ENCODE data around the gene TRAFD1. TPM values are rescaled to one million over a fixed set of nuclear protein-coding genes. Genes with fewer than 3 reads are reported as not detected.

TRAFD1 gene
- total and polyA plus RNA-seq, 3 donors from 2014 or later: 46.6 to 77.3 (median 53.6) TPM

- H3K27me3 ChIP-seq: no peaks in the 10 kb centered on the region
- DNase-seq: no peak
- intact Hi-C loops (cut with DNase I; ENCODE audit: low total_unique reads): no loop called here
- peaks cover 4% of the 10 kb centered on the region for H3K4me1 ChIP-seq
- no peak overlapping the region for H3K27ac ChIP-seq
- TF ChIP-seq CTCF (IDR thresholded peaks at IDR 0.05): no peak
- no peak for TF ChIP-seq POLR2A (IDR thresholded peaks at IDR 0.05)
- no peaks in the 10 kb centered on the region for H3K9me3 ChIP-seq
- H3K36me3 ChIP-seq (ENCODE audit: low read depth, missing control alignments): no peaks in the 10 kb centered on the region
- H3K4me3 ChIP-seq: no peak overlapping the region
- 88 to 91% methylated on average over 8 to 9 of the region's 9 CpGs for whole genome bisulfite sequencing, 2 donors
These were observed 62.9 kb downstream of the TRAFD1 start for GRCh38 chr12:112188130-112188830.

GRCh38 chr12:112190231-112191025 is 65.1 kb downstream of the TRAFD1 start:
- no peak for DNase-seq
- H3K27ac ChIP-seq: no peak overlapping the region
- no peaks in the 10 kb centered on the region for H3K36me3 ChIP-seq (ENCODE audit: low read depth, missing control alignments)
- no peak for TF ChIP-seq POLR2A (IDR thresholded peaks at IDR 0.05)
- TF ChIP-seq CTCF (IDR thresholded peaks at IDR 0.05): no peak
- H3K9me3 ChIP-seq: no peaks in the 10 kb centered on the region
- H3K4me1 ChIP-seq: peaks cover 2% of the 10 kb centered on the region
- no peak overlapping the region for H3K4me3 ChIP-seq
- intact Hi-C loops (cut with DNase I; ENCODE audit: low total_unique reads): no loop called here
- WGBS, 2 donors: 88 to 90% methylated on average over 2 to 5 of the region's 5 CpGs
- no peaks in the 10 kb centered on the region for H3K27me3 ChIP-seq

- Histone ChIP-seq H3K36me3 (ENCODE audit: low read depth, missing control alignments) (no peaks in the 10 kb centered on the region), H3K4me3 (no peak overlapping the region), H3K4me1 (no peaks in the 10 kb centered on the region), H3K27me3 (no peaks in the 10 kb centered on the region), H3K27ac (no peak overlapping the region), H3K9me3 (no peaks in the 10 kb centered on the region)
- TF ChIP-seq CTCF (IDR thresholded peaks at IDR 0.05) (no peak), POLR2A (IDR thresholded peaks at IDR 0.05) (no peak)
- WGBS, 2 donors: 72 to 77% methylated on average over 2 of the region's 2 CpGs
- intact Hi-C loops (cut with DNase I; ENCODE audit: low total_unique reads): no loop called here
- no peak for DNase-seq
These were observed 65.8 kb downstream of the TRAFD1 start for GRCh38 chr12:112191201-112191600.

- intact Hi-C loops (cut with DNase I; ENCODE audit: low total_unique reads): no loop called here
- H3K27me3 ChIP-seq: no peaks in the 10 kb centered on the region
- no peak for DNase-seq
- H3K36me3 ChIP-seq (ENCODE audit: low read depth, missing control alignments): no peaks in the 10 kb centered on the region
- no peak overlapping the region for H3K27ac ChIP-seq
- no peaks in the 10 kb centered on the region for H3K9me3 ChIP-seq
- 70 to 72% methylated on average over 4 of the region's 4 CpGs for WGBS, 2 donors
- TF ChIP-seq POLR2A (IDR thresholded peaks at IDR 0.05) (no peak), CTCF (IDR thresholded peaks at IDR 0.05) (no peak)
- H3K4me1 ChIP-seq: no peaks in the 10 kb centered on the region
- no peak overlapping the region for H3K4me3 ChIP-seq
These were observed 66.5 kb downstream of the TRAFD1 start for GRCh38 chr12:112191840-112192321.
